RKO (cell line): ENCODE measurements around the gene CALD1.

Source experiments
- DNase-seq: peaks from one replicate; pipeline ENCODE4 v3.0.0-alpha.2; 2016; ENCODE audit warnings: low spot score

Gene CALD1

GRCh38 chr7:134761266-134761665 is 18.2 kb upstream of the CALD1 start:
- no peak for DNase-seq

DNA sequence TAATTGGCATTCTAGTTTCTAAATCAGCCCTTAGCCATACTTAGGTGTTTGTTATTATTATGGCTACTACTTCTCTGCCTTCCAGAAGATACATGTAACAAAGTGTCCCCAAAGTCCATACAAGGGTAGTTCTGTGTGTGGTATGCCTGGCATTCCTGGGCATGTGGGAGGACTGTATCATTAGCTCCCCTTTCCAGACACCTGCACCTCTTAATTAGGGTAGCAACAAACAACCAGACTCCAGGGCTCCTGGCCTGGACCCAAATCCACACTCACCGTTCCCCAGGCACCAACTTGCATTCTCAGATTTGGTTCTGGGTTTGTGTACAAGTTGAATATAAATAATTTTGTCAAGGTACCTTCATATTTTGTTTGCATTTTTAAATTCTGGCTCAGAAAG is 15.5 kb upstream of the CALD1 start:
- no peak for DNase-seq

DNA sequence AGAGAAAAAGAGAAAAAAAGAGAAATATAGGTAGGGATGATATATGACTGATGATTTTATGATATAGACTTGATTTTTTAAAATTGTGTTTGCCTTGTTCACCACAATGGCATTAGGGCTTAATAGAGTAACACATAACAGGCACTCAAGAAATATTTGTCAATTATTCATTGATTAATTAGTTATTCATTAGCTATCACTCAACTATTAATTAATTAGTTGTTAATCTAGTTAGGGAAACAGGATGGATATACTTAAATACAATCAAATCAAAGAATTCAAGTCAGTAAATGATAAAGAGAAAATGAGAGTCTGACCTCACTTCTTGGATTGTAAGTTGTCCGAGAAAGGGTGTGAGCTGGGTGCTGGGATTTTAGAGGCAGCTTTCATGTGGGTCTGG is 15.1 kb upstream of the CALD1 start:
- no peak for DNase-seq

DNA sequence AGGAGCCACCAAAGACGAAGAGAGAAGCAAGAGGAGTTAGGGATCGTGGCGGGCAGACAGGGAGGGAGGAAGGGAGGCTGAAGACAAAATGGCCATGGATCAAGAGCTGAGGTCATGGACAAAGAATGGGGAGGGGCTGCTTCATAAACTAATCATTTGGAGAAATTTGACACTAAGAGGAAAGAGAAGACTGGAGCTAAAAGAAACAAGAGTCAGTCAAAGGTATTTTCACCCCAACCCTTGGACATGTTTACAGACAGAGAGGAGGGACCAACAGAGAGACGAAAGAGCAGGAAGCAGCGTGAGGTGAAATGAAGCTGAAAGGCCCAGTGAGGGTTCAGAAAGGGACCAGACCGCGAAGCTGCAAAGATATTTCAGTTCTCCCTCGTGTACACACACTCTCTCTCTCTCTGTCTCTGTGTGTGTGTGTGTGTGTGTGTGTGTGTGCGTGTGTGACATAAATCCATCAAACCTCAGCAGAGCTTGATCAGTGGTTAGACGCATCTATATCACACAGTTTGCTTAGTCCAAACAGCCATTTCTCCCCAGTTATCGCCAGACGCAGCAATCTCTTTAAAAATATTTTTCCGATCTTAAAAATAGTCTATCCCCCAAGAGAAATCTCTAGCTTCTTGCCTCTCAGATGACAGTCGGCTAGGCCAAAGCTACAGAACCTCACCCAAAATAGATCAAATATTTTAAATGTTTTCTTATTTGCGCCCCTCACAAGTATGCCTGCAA is 12.5 kb upstream of the CALD1 start:
- no peak for DNase-seq

DNA sequence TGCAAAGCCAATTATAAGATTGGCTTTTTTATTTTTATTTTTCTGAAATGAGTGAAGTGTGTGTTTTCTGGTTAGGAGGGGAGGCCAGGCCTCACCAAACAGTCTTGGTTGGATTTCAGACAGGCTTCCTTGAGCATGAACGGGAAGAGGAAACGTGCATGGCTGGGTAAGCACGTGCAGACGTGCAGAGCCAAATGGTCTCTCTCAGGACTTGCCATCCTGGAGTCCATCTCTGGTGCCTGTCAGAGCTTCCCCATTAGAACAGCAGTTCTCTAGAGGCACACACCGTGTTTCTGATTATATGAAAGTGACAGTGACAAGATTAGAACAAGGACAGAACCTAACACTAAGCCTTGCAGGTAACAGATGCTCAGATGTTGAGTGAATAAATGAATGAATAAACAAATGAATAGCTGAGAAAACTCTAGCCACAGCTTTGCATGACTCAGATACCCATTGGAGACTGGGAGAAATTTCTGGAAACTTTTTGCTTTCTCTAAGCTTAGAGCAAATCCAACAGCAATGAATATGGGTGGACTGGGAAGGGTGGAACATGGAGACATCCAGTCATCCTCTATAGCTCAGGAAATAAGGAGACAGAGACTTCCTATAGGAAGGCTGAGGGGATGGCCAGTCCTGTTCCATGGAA is 11.8 kb upstream of the CALD1 start:
- no peak for DNase-seq

GRCh38 chr7:134768243-134768642 is 11.2 kb upstream of the CALD1 start:
- DNase-seq: no peak

DNA sequence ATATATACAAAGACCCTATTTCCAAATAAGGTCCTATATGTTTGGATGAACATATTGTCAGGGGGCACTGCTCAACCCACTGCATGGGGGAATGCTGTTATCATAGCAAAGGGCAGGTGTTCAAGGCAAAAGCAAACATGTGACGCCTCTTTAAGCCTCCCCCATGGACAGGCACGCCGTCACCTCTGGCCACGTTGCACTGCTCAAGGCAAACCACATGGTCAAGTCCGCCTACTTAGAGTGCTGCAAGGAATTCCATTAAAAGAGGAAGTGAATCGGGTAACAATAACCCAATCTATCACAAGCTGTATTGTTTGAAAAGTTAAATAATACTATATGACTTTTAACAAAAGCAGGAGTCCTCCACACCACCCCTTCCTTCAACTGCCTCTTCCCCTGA is 8.8 kb upstream of the CALD1 start:
- DNase-seq: no peak

- no peak for DNase-seq
Observed at GRCh38 chr7:134771111-134771510, 8.3 kb upstream of the CALD1 start.

DNA sequence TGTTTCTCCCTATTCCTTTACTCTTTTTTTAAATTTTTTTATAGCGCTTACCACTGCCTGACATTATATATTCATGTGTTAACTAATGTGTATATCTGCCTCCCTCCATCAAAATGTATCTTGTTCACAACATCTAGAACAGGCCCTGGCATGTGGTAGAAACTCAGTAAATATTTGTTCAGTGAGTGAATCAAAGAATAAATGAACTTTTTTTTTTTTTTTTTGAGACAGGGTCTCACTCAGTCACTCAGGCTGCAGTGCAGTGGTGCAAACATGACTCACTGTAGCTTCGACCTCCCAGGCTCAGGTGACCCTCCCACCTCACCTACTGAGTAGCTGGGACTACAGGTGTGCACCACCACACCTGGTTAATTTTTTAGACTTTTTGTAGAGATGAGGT is 7.5 kb upstream of the CALD1 start:
- no peak for DNase-seq

GRCh38 chr7:134772401-134772800 is 7.0 kb upstream of the CALD1 start:
- no peak for DNase-seq

- no peak for DNase-seq
Observed at GRCh38 chr7:134773164-134773563, 6.3 kb upstream of the CALD1 start.

DNA sequence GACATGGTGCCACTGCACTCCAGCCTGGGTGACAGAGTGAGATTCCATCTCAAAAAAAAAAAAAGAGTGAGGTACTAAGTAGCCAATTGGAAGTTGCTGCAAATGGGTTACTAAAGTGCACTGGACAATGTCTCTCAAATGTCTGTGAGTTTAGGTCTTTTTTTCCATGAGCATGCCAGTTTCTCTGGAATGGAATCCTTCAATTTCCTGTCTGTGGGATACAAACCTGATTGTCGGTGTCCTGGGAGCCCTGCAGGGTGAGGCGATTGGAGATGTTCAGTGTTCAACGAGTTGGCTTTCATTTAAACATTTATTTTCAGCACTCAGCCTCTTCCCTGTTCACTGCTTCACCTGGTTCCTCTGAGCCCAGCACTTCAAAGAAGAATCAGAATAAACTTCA is 5.3 kb upstream of the CALD1 start:
- no peak for DNase-seq

DNA sequence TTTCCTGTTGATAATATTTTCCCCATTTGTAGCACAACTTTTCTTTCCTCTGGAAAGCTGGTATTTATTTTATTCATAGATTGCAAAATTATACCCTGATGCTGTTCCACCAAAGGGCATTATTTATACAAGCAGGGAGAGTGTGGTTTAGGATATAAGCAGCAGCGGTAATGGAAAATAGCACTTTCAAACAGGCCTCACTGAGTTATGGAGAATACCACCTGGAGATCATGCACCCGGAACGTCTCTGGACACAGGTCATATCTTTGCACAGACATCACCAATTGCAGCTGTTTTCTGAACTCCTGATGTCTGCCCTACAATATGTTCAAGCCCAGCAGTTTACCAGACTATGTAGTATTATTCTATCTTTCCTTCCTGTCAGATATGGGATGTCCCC is 2.0 kb upstream of the CALD1 start:
- DNase-seq: no peak

DNA sequence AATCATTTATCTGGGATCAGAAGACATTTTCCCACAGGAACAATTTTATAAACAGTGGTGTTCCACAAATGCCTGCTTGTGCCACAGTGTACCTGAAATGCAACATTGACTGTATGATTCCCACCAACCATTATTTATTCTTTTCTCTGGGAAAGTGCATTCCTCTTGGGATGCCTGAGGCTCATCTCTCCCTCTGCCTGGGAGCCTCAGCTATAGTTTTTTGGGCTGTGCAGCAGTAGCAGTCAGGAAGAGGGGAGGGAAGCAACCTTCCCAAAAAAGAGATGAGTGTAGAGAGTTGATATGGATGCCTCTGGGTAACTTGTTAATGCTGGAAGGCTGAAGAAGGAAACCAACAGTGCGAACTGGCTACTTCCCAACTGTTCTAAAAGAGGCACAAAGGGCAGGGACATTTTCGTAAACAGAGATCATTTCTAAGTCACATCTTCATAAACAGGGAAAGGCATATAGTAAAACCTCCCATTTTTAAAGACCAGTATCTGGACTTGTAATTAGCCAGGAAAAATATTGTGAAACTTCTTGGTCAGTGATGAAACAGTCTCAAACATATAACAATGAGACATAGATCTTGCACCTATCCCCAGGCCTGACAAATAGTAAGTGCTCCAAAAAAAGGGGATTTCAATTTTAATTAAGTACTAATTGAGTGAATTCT is 1.4 kb upstream of the CALD1 start:
- DNase-seq: no peak

DNA sequence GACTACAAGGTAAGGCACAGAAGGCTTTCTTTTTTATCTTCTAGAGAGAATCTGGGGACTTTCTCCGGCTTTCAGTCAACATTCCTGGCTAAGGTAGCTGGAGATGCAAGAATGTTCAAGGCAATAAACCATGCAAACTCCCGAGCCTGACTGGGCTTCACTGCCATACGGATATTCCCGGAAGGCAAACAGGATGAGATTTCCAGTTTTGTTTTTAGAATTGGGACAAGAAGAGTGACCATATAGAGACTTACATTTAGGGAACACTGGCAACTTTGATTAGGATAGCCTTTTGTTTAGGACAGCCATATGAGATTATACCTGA is 269 bp downstream of the CALD1 start:
- DNase-seq: no peak

DNA sequence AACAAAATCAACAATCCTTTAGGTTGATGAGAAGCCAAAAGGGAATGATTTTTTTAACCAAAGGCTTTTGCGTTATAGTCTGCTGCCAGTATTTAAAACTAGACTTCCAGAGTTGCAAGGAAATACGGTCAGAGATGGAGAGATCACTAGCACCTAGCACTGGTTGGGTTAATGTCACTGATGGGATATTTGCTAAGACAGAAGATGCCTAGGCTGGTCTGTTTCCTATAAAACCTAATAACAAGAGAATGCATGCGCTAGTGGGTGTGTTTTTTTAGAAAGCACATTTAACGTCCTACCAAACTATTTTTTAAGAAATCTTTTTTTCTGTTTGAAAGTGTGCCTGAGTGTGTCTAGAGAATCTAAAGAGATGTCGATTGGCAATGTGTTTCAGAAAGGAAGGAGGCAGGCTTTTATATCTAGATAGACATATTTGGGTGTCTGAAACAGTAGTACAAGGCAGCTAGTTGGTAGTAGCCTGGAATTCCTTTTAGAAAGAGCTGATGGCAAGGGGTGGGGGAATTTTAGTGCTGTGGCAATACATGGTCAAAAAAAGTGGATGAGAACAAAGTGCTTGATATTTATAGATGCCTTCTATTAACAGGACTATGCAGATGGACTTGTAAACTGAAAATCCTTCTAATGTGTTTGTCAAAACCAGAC is 863 bp downstream of the CALD1 start:
- peak; percentile 13 for DNase-seq

DNA sequence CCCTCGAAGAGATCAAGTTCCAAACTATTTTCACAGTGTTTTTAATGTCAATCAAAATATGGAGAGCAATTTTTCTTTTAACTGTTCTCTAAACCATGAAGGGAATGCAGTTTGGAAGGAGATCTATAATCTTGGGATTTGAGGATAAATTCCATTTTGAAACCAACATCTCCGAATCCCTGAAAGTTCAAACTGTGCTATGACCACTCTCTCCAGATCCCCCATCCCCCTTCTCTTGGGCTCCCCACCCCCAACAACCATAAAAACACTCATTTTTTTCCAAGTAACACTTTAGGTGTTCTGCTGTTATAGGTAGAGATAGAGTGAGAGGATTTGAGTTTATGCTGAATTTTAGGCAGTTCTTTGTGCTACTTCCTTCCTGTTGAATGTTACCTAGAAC is 1.7 kb downstream of the CALD1 start:
- no peak for DNase-seq

GRCh38 chr7:134782121-134782623 is 2.7 kb downstream of the CALD1 start:
- no peak for DNase-seq

- DNase-seq: no peak
Observed at GRCh38 chr7:134783294-134784069, 4.0 kb downstream of the CALD1 start.

DNA sequence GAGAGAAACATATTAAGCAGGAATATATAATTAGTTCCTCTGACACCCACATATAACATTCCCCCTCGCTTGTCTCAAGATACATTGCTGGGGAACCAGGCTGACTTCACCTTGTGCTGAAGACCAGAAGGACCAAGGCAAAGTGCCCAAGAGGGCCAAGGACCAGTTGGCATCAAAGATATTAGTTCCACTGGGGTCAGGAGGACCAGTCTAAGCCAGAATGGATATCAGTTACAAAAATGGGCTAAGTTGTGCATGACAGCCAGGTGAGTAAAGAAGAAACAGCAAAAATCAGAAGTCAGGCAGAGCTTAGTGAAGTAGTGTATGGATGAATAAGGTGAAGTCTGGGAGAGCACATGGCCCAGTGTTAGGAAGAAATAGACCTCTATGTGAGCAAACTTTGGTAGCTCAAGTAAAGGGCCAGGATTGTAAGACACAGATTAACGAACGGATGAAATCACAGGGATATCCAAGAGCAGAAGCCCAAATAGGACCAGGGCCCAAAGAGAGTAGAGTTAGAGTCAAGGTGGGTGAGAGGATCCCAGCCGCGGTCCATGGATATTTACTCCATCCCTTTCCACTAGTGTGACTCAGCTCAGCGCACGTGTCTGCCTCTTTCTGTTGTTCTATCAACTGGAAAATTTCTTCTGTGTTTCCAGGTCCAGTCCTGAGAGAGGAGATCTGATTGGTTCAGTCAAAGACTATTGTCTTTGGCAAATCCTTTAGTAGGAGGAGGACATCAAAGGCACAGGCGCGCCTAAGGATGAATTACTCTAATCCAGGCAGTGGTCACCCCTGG is 5.0 kb downstream of the CALD1 start:
- no peak for DNase-seq

DNA sequence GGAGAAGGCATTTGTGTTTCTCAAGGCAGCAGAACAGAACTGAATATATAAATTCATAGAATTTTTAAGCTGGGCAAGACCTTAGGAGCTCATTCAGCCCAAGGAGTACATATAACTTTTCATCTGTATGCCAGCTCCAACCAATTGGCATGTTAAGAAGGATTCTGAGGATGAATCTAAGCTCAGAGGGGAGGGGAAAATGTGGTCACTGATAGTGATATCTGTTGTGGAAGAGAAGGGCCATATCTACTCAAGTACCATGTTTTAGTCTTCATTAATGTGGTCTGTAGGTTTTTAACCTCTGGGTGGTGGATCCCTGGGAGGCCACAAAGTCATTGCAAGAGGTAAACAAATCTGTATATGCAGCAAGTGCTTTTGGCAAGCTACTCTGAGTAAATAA is 6.4 kb downstream of the CALD1 start:
- no peak for DNase-seq
